ENCODE results near the gene KRT32. TPM values are rescaled to one million over a fixed set of nuclear protein-coding genes. Genes with fewer than 3 reads are reported as not detected.

Gene KRT32
- total RNA-seq, 1 donor: not detected

DNA sequence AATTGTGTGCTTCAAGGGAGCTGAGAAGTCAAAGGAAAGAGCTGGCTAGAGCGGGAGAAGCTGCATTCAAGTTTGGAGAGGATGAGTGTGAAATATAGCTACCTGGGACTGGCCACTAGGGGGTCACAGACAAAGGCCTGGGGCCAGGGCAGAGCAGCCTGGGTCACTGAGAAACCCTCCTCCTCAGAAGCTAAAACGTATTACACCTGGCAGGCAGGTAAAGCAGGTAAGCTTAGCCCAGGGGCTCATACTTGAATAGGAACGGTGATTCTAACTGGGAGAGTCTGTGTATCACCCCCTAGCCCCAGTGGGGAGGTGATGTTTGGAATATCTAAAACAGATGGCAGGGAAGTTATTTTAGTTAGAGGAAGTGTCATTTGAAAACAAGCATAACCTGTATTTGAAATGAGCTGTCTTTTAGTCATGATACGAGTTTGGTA is 49.6 kb downstream of the KRT32 start:
- no peaks in the 10 kb centered on the region for H3K79me2 ChIP-seq (ENCODE audit: insufficient read depth, low read length)
- TF ChIP-seq, protein P1, sequence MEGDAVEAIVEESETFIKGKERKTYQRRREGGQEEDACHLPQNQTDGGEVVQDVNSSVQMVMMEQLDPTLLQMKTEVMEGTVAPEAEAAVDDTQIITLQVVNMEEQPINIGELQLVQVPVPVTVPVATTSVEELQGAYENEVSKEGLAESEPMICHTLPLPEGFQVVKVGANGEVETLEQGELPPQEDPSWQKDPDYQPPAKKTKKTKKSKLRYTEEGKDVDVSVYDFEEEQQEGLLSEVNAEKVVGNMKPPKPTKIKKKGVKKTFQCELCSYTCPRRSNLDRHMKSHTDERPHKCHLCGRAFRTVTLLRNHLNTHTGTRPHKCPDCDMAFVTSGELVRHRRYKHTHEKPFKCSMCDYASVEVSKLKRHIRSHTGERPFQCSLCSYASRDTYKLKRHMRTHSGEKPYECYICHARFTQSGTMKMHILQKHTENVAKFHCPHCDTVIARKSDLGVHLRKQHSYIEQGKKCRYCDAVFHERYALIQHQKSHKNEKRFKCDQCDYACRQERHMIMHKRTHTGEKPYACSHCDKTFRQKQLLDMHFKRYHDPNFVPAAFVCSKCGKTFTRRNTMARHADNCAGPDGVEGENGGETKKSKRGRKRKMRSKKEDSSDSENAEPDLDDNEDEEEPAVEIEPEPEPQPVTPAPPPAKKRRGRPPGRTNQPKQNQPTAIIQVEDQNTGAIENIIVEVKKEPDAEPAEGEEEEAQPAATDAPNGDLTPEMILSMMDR (IDR thresholded peaks at IDR 0.05; ENCODE audit: extremely low read depth, low read depth, low read length): peak; percentile 32
- H4K20me1 ChIP-seq (ENCODE audit: insufficient read depth, low read length): no peaks in the 10 kb centered on the region
- H3K27ac ChIP-seq (ENCODE audit: low read depth, low read length): no peak overlapping the region
- H3K4me3 ChIP-seq (ENCODE audit: insufficient read depth, low read length): no peak overlapping the region
- H3K9me3 ChIP-seq (ENCODE audit: low read depth, low read length): no peaks in the 10 kb centered on the region
- H2AFZ ChIP-seq (ENCODE audit: low read length): no peak overlapping the region
- no peaks in the 10 kb centered on the region for H3K27me3 ChIP-seq (ENCODE audit: insufficient read depth, low read length)
- H3K4me1 ChIP-seq (ENCODE audit: insufficient read depth, low read length): peaks cover 38% of the 10 kb centered on the region
- H3K36me3 ChIP-seq (ENCODE audit: insufficient read depth, low read length): no peaks in the 10 kb centered on the region
- DNase-seq (ENCODE audit: insufficient read length, low spot score, missing footprints): no peak
- H3K4me2 ChIP-seq (ENCODE audit: insufficient read depth, low read length): no peak overlapping the region

DNA sequence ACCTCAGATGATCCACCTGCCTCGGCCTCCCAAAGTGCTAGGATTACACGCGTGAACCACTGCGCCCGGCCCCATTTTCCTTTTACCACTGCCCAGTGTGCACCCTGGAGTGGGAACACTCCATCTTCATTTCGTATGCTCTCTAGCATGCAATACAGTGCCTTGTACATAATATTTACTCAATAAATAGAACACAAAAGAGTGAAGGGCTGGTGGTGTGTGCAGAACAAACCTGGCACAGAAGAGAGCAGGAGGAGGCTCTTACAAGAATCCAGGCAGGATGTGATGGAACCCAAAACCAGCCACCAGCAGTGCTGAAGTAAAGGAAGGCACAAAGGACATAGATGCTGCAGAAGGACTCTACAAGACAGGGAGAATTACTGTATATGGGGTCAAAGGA is 50.1 kb downstream of the KRT32 start:
- H3K4me2 ChIP-seq (ENCODE audit: insufficient read depth, low read length): no peak overlapping the region

DNA sequence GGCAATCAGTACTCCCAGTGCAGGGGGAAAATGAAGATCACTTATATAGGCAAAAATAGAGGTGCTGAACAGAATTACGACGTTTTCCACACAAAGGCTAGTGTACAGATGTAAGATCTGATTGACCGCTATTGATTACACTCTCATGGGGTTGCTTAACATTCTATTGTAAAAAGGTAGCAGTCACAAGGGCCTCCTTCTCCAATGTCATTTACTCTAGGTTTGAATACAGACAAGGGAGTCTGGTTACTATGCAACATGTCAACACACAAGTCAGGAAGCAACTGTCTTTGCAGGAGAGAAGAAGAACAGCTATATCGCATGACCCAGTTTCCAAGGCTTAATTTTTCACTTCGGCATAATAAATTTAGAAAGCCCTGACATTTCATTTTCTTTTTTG is 50.7 kb downstream of the KRT32 start:
- Histone ChIP-seq H4K20me1 (ENCODE audit: insufficient read depth, low read length) (no peaks in the 10 kb centered on the region), H3K79me2 (ENCODE audit: insufficient read depth, low read length) (no peaks in the 10 kb centered on the region), H3K27ac (ENCODE audit: low read depth, low read length) (peak overlapping the region; percentile 36), H3K4me2 (ENCODE audit: insufficient read depth, low read length) (no peak overlapping the region), H3K36me3 (ENCODE audit: insufficient read depth, low read length) (no peaks in the 10 kb centered on the region), H3K27me3 (ENCODE audit: insufficient read depth, low read length) (no peaks in the 10 kb centered on the region), H3K4me1 (ENCODE audit: insufficient read depth, low read length) (peaks cover 38% of the 10 kb centered on the region), H3K9me3 (ENCODE audit: low read depth, low read length) (no peaks in the 10 kb centered on the region), H2AFZ (ENCODE audit: low read length) (no peak overlapping the region), H3K4me3 (ENCODE audit: insufficient read depth, low read length) (no peak overlapping the region)
- TF ChIP-seq, protein P1 (IDR thresholded peaks at IDR 0.05; ENCODE audit: extremely low read depth, low read depth, low read length): no peak
- no peak for DNase-seq (ENCODE audit: insufficient read length, low spot score, missing footprints)

More for the DNA sequence above, 50.1 kb downstream of the KRT32 start:
- Histone ChIP-seq H3K36me3 (ENCODE audit: insufficient read depth, low read length) (no peaks in the 10 kb centered on the region), H3K79me2 (ENCODE audit: insufficient read depth, low read length) (no peaks in the 10 kb centered on the region), H3K27ac (ENCODE audit: low read depth, low read length) (no peak overlapping the region), H4K20me1 (ENCODE audit: insufficient read depth, low read length) (no peaks in the 10 kb centered on the region), H3K4me3 (ENCODE audit: insufficient read depth, low read length) (no peak overlapping the region), H2AFZ (ENCODE audit: low read length) (no peak overlapping the region), H3K9me3 (ENCODE audit: low read depth, low read length) (no peaks in the 10 kb centered on the region), H3K4me1 (ENCODE audit: insufficient read depth, low read length) (peaks cover 38% of the 10 kb centered on the region), H3K27me3 (ENCODE audit: insufficient read depth, low read length) (no peaks in the 10 kb centered on the region)
- no peak for DNase-seq (ENCODE audit: insufficient read length, low spot score, missing footprints)
- TF ChIP-seq, protein P1 (IDR thresholded peaks at IDR 0.05; ENCODE audit: extremely low read depth, low read depth, low read length): no peak

DNA sequence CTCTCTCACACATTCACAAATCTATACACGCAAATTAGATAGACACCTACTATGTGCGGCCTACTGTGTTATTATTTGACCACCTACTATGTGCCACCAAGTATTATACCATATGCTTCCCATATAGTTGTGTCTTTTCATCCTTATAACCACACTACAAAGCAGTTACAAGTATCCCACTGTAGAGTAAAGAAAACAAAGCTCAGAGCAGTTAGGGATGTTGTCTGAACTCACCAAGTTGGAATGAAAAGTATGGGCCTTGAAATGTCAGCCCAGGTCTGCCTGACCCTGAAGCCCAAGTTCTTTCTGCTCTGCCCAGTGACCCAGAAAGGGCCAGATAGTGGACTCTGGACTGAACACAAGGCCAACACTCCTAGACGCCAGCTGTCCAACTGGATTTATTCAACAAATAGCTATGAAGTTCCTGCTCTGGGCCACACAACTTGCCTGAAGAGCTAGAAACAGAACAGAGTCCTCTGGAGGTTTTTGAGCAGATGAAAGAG is 51.3 kb downstream of the KRT32 start:
- Histone ChIP-seq H3K27me3 (ENCODE audit: insufficient read depth, low read length) (no peaks in the 10 kb centered on the region), H3K9me3 (ENCODE audit: low read depth, low read length) (no peaks in the 10 kb centered on the region), H4K20me1 (ENCODE audit: insufficient read depth, low read length) (no peaks in the 10 kb centered on the region), H3K4me2 (ENCODE audit: insufficient read depth, low read length) (peak overlapping the region; percentile 25), H3K4me1 (ENCODE audit: insufficient read depth, low read length) (peaks cover 34% of the 10 kb centered on the region), H3K4me3 (ENCODE audit: insufficient read depth, low read length) (no peak overlapping the region), H3K79me2 (ENCODE audit: insufficient read depth, low read length) (no peaks in the 10 kb centered on the region), H2AFZ (ENCODE audit: low read length) (no peak overlapping the region), H3K36me3 (ENCODE audit: insufficient read depth, low read length) (no peaks in the 10 kb centered on the region), H3K27ac (ENCODE audit: low read depth, low read length) (peak overlapping the region; percentile 36)
- peak; percentile 90 for DNase-seq (ENCODE audit: insufficient read length, low spot score, missing footprints)
- TF ChIP-seq, protein P1 (IDR thresholded peaks at IDR 0.05; ENCODE audit: extremely low read depth, low read depth, low read length): no peak

Measured in osteoblast (primary cell).